Right renal pelvis (tissue), 4 donors: ENCODE measurements around the gene LYVE1. TPM values are rescaled to one million over a fixed set of nuclear protein-coding genes. Genes with fewer than 3 reads are reported as not detected.

Source experiments
- DNase-seq, 4 donors: peaks; one replicate each; pipeline ENCODE4 v3.0.0-alpha.2; 2013; ENCODE audit warnings: low read depth in 4 of 4, low spot score in 3 of 4, missing footprints in 1 of 4
- polyA plus RNA-seq, 4 donors: library from polyadenylated mRNA; unstranded; fragments of 120-200 nt; gene quantifications; one replicate each; pipeline ENCODE4 v1.2.1, GENCODE V29; 2013; ENCODE audit not compliant: insufficient read length in 4 of 4

Gene LYVE1
- polyA plus RNA-seq, 4 donors: 54.7 to 94.4 (median 65.5) TPM

DNA sequence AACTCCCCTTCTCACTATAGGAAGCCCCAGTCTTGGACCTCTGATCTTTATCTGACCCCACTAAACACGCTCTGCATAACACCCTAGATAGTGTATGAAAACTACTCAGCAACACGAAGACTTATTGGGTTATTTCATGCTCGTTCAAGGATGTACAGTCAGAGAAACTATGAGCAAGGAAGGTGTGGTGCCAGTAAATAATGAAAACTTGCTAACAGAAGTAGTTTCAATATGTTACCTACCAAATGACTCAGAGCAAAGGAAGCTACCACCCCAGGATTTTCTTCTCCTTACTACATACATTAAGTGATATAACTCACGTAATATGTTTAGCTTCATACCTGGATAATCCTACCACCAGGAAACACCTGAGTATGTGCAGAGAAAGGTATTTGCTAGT, 25.9 kb upstream of the LYVE1 start:
- DNase-seq: no peak

GRCh38 chr11:10592331-10592730, 23.9 kb upstream of the LYVE1 start:
- DNase-seq: no peak

- DNase-seq: no peak
Observed at GRCh38 chr11:10591741-10592140, 23.3 kb upstream of the LYVE1 start.

DNA sequence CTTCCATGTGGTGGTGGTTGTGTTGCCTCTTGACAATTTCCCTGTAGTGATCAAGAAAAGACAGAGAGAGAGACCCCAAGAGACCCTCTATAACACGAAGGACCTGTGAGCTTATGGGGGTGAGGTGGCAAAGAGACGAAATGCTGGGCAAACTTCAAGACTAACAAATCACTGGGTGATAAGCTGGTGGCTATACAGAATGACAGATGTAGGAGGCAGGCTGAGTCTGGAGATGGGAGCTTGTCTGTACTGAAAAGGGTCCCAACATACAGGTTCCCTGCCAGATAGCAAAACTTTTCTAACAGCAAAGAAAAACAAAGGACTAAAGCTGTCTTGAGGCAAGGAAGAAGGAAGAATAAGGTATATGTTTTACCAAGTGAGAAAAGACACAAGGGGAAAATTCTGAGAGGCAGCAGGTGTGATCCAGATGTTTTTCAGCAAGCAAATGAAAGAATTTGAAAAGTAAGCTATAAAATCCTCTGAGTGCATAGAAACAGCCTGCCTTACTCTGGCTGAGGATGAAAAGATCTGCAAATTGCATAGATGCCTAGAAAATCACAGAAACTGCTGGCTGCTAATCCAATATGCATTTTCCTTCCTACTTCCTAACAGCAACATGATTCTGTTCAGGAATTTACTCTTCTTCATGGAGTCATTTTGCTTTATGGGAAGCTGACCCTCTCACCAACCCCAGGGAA, 21.9 kb upstream of the LYVE1 start:
- DNase-seq: no peak

- no peak for DNase-seq
Observed at GRCh38 chr11:10588904-10589303, 20.4 kb upstream of the LYVE1 start.

DNA sequence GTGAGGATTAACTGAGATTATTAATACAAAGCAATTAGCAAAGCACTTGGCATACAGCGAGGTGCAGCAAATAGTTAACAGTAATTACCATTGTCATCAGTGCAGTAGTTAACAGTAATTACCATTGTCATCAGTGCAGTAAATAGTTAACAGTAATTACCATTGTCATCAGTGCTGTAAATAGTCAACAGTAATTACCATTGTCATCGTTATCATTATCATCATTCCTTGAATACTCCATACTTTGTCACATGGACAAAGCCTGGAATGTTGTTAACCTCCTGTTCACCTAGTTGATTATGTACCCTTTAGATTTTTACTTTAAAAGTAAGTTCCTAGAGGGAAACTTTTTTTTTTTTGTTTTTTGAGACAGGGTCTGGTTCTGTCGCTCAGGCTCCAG, 19.5 kb upstream of the LYVE1 start:
- DNase-seq: no peak

GRCh38 chr11:10587388-10587787, 18.9 kb upstream of the LYVE1 start:
- no peak for DNase-seq

GRCh38 chr11:10584071-10584501, 15.6 kb upstream of the LYVE1 start:
- DNase-seq: peak in 1 of 4 donors; percentile 58

DNA sequence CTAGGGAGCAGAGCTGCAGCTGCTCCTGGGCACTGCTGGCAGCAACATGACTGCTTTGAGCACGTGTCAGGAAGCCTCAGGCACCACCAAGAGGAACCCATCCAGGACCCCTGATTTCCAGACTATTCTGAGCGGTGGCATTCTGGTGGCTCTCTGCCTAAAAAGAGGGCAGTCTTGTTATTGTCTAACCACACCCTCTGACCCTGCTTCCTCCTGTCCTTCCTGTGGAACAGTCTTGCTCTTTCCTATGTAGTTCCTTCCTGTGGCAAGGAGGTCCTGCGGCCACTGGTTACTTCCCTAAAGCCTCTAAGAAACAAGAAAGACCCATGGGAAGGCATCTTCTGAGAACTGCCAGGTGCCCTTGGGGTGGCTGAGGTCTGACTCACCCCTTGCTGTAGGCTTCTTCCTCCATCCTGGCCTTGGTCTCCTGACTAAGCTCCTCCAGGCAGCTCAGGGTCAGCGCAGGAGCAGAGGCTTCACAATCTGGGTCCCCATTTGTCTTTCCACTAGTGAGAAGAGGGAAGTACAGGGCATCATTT, 13.1 kb upstream of the LYVE1 start:
- DNase-seq: no peak

DNA sequence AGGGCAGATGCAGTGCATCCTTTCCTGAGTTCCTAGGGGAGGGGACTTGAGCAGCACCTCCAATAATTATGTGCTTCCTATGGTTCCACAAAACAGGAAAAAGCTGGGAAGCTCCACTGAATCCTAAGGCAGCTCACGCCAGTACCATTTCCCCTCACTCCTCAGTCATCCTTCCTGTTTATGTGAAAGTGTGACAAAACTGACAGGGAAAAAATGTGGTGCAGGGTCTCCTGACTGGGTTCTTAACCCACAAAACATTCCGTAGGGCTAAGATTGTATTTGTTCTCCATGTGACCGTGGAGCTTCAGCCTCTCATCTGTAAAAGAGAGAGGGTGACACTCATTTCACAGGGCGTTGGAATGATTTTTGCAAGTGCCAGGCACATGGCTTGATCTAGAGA, 12.2 kb upstream of the LYVE1 start:
- DNase-seq: no peak

- DNase-seq: no peak
Observed at GRCh38 chr11:10579700-10580099, 11.2 kb upstream of the LYVE1 start.

- DNase-seq: no peak
Observed at GRCh38 chr11:10576035-10576398, 7.6 kb upstream of the LYVE1 start.

- DNase-seq: no peak
Observed at GRCh38 chr11:10575346-10576034, 7.0 kb upstream of the LYVE1 start.

DNA sequence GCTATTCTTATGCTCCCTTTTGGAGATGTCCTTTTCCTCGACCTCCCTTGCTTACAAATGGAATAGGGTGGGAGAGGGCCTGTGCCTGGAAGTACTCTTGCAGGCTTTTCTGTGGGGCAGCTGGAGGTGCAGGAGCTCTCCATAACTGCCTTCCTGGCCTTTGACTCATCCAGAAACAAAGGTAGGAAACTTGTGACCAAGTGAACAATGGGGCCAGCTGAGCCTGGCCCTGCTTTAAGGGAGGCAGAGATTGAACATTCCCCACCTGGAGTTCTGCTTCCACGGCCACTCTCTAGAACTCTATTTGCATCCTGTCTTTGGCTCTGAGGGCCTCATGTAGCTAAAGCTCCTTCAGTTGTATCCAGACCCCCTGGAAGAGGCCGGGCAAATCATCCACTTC, 5.1 kb upstream of the LYVE1 start:
- DNase-seq: no peak

DNA sequence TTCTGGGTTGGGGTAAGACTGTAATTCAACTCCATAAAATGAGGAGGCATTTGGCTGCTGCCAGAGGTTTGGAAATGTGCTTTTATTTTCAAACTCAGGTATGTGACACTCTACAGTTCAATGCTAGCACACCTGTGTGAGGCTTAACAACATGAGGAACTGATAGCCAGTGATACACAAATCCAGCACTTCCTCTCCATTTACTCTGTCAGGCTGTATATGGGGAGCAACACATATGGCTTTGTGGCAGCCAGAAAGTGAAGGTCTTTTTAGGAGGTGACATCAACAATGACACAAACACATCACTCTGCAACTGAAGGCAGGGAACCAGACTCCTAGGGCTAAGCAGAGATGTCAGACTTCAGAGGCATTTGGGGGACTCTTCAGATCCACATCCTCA, 4.6 kb upstream of the LYVE1 start:
- no peak for DNase-seq

- no peak for DNase-seq
Observed at GRCh38 chr11:10572533-10572932, 4.1 kb upstream of the LYVE1 start.

DNA sequence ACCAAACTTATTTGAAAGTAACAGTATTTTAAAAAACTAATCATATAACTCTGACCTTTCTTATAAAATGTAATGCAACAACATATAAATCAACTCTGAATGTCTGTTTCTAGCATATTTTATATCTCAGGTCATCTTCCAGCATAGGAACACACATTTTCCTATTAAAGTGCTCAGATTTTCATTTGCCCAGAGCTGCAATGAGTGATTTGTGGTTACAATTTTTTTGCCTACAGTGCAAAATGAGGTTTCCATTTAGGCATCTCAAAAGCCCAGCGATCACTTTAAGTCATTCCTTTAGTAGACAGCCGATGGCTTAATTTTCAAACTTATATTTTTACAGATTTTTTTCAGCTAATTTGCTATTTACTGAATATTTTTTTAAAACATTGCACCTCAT, 1.0 kb downstream of the LYVE1 start:
- no peak for DNase-seq

DNA sequence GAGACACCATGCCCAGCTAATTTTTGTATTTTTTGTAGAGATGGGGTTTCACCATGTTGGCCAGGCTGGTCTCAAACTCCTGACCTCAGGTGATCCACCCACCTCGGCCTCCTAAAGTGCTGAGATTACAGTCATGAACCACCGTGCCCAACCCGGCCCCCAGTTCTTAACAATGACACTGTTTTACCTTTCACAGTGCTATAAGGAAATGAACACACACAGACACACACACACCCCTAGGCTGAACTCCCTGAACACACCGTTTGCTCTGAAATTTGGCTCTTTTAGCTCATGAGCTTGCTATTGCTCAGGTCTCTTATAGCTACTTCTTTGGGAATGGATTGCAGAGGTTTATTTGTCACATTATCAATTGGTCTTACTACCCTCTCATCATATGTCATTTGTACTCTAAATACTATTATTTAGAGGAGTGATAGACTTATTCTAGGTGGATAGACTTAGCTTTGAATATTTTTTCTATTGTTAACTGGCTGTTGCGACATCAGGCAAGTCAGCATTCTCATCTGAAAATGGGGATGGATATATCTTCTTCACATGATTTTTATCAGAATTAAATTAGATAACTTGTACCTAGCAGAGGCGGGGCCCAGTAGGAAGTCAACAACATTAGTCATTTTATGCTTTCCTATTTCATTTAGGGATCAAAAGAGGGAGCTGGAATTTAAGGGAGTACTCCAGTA, 2.1 kb downstream of the LYVE1 start:
- DNase-seq: no peak

GRCh38 chr11:10565493-10565892, 3.0 kb downstream of the LYVE1 start:
- DNase-seq: no peak

DNA sequence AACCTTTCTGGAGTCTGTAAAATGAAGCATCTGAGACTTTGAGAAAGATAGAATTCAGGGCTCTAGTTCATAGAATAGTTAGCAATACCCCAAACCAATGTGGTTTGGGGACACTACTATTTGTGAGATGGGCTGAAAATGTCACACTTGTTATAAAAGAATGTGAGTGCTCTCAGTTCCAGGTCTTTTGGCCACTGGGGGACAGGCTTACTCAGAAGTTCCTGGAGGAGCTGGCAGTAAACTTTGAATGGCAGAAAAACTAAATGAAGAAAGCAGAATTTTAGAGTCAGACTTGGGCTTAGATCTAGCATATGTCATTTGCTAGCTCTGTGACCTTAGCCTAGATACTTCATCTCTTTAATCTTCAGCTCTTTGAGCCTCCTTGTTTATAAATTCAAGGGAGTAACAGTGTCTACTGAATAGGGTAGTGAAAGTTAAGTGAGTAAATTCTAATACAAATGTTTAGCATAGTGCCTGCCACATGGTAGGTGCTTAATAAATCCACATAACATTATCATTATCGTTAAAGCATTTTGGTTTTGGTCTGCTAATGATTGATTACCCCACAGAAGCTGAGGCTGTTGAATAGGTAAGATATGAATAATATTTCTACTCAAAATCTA, 3.7 kb downstream of the LYVE1 start:
- DNase-seq: peak in 1 of 4 donors; percentile 10

DNA sequence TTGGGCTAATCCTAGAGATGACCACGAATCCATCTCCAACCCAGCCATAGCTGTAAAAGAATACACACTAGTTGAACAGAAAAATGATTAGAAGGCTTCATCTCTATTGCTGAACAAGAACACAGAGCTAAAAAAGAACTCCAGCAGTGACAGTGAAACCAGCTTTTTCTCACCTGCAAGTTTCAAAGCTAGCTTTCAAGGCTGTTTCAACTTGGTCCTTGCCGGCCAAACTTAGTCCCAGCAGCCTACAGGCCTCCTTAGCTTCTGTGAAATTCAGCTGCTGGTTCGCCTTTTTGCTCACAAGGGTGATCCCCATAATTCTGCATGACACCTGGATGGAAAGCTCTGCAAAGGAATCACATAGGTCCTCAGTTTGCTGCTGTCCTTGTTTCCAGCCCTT, 4.4 kb downstream of the LYVE1 start:
- DNase-seq: no peak
